Measurements from ENCODE around the gene TPI1.

DNA sequence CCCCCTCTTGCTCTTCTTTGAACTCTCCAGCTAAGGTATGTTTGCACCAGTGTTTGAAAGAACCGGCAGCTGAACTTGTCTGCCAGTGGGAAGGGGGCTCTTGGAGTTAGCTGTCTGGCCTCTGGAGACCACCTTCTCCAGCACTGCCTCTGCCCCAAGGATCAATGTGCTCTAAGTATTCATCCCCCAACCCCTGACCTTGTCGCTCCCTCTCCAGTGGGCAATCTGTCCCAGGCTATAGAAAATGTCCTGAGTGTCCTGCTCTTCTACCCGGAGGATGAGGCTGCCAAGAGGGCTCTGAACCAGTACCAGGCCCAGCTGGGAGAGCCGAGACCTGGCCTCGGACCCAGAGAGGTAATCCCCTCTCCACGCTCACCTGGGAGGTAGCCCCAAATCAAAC is 36.3 kb upstream of the TPI1 start:
- TF ChIP-seq MYC (IDR thresholded peaks at IDR 0.05; ENCODE audit: low read depth, low read length) (no peak), POLR2AphosphoS5 (IDR thresholded peaks at IDR 0.05; ENCODE audit: insufficient read depth, low read depth, low read length) (no peak), POLR2A (IDR thresholded peaks at IDR 0.05; ENCODE audit: low read depth, low read length) (no peak), EZH2 (IDR thresholded peaks at IDR 0.05; ENCODE audit: borderline replicate concordance, low read depth, low read length, severe bottlenecking) (no peak), GATA2 (IDR thresholded peaks at IDR 0.05; ENCODE audit: insufficient read depth, insufficient read length, low read depth, low read length) (no peak)
- TF ChIP-seq, protein P1, sequence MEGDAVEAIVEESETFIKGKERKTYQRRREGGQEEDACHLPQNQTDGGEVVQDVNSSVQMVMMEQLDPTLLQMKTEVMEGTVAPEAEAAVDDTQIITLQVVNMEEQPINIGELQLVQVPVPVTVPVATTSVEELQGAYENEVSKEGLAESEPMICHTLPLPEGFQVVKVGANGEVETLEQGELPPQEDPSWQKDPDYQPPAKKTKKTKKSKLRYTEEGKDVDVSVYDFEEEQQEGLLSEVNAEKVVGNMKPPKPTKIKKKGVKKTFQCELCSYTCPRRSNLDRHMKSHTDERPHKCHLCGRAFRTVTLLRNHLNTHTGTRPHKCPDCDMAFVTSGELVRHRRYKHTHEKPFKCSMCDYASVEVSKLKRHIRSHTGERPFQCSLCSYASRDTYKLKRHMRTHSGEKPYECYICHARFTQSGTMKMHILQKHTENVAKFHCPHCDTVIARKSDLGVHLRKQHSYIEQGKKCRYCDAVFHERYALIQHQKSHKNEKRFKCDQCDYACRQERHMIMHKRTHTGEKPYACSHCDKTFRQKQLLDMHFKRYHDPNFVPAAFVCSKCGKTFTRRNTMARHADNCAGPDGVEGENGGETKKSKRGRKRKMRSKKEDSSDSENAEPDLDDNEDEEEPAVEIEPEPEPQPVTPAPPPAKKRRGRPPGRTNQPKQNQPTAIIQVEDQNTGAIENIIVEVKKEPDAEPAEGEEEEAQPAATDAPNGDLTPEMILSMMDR (IDR thresholded peaks at IDR 0.05; ENCODE audit: extremely low read depth in 1 of 2, insufficient read depth in 1 of 2, low read depth in 1 of 2, low read length in 2 of 2) = no peak
- TF ChIP-seq, protein P2, sequence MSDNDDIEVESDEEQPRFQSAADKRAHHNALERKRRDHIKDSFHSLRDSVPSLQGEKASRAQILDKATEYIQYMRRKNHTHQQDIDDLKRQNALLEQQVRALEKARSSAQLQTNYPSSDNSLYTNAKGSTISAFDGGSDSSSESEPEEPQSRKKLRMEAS (IDR thresholded peaks at IDR 0.05; ENCODE audit: insufficient read depth, insufficient read length) = no peak
